Stimulated activated memory B cell treated with anti-CD40 and anti-IgM and Interleukin-4, amounts not matched to agents 10 μg/mL and 1 μg/mL and 100 μg/mL, for 72 hours (primary cell): ENCODE results near the gene SPATA20.

ENCODE experiments used
- ATAC-seq: fragments of 150-1000 bp; cut with Tn5 transposase; 2 replicates; pipeline ENCODE4 v1.10.0; 2021
- H3K27ac Mint-ChIP-seq: one replicate; pipeline ENCODE4 v1.8.0; 2022; ENCODE audit warnings: mild to moderate bottlenecking, mixed read lengths
- H3K27me3 Mint-ChIP-seq: one replicate; pipeline ENCODE4 v1.8.0; 2022; ENCODE audit warnings: mixed read lengths
- H3K36me3 Mint-ChIP-seq: one replicate; pipeline ENCODE4 v1.8.0; 2022; ENCODE audit warnings: mixed read lengths
- H3K4me1 Mint-ChIP-seq: one replicate; pipeline ENCODE4 v1.8.0; 2022; ENCODE audit warnings: mixed read lengths
- H3K4me3 Mint-ChIP-seq: one replicate; pipeline ENCODE4 v1.8.0; 2022; ENCODE audit warnings: mild to moderate bottlenecking, moderate library complexity, mixed read lengths
- H3K9me3 Mint-ChIP-seq: one replicate; pipeline ENCODE4 v1.8.0; 2022; ENCODE audit warnings: mixed read lengths

SPATA20 gene

DNA sequence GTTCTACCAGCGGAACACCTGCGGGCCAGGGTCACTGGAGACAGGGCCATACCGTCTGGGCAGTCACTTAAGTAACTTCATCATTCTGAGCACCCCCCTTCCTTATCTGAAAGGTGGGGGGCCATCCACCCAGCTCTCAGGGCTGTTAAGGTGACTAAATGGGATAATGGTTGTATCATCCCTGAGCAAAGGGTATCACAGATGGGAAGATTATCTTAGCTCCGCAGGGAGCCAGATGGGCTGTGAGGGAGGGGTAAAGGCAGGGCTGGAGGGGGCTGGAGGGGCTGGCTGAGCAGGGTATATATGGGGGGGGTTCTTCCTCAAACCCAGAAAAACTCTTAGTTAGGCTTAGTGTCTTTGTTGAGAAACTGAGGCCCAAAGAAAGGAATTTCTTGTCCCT lies 10.7 kb downstream of the SPATA20 start:
- no peaks in the 10 kb centered on the region for H3K9me3 Mint-ChIP-seq
- peaks cover 36% of the 10 kb centered on the region for H3K36me3 Mint-ChIP-seq
- no peak overlapping the region for H3K4me3 Mint-ChIP-seq
- no peak for ATAC-seq
- no peak overlapping the region for H3K27ac Mint-ChIP-seq
- H3K27me3 Mint-ChIP-seq = peaks cover 51% of the 10 kb centered on the region
- H3K4me1 Mint-ChIP-seq = peaks cover 24% of the 10 kb centered on the region

DNA sequence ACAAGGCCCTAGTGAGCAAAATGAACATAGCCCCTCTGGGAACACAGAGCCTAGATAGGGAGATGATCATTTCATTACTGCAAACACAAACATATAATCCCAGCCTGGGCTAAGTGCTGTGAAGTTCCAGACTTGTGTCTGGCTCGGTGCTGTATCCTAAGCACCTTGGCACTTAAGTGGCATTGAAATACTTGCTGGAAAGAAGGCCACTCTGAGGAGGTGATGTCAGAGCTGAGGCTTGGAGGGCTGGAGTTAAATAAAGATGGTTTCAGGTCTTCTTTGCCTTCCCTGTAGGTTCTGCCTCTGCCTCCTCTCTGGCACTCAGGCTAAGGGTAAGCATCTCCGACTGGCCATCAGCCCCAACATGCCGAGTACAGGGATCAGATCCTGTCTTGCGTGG lies 11.1 kb downstream of the SPATA20 start:
- H3K27me3 Mint-ChIP-seq = peaks cover 56% of the 10 kb centered on the region

DNA sequence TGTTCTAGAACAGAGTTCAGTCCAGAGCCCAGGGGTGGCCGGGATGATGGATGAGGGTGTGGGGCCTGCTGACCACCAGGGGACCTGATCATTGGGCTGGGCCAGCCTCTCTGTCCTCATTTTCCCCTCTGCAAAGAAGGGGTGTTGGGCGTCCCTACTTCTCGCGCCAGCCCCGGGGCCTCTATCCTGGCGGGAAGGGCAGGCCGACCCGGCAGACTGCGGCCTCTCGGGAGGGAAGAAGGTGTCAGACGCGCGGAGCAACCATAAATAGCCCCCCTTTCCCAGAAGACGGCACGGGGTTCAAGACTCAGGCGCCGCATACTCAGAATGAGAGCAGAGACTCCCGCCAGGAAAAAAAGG lies 11.6 kb downstream of the SPATA20 start:
- H3K27ac Mint-ChIP-seq = no peak overlapping the region
- peaks cover 28% of the 10 kb centered on the region for H3K36me3 Mint-ChIP-seq
- peak overlapping the region; percentile 60 for H3K4me3 Mint-ChIP-seq

More for the DNA sequence above, 11.1 kb downstream of the SPATA20 start:
- Mint-ChIP-seq H3K9me3 (no peaks in the 10 kb centered on the region), H3K36me3 (peaks cover 33% of the 10 kb centered on the region), H3K27ac (no peak overlapping the region), H3K4me1 (peaks cover 24% of the 10 kb centered on the region), H3K4me3 (peak overlapping the region; percentile 30)
- no peak for ATAC-seq

DNA sequence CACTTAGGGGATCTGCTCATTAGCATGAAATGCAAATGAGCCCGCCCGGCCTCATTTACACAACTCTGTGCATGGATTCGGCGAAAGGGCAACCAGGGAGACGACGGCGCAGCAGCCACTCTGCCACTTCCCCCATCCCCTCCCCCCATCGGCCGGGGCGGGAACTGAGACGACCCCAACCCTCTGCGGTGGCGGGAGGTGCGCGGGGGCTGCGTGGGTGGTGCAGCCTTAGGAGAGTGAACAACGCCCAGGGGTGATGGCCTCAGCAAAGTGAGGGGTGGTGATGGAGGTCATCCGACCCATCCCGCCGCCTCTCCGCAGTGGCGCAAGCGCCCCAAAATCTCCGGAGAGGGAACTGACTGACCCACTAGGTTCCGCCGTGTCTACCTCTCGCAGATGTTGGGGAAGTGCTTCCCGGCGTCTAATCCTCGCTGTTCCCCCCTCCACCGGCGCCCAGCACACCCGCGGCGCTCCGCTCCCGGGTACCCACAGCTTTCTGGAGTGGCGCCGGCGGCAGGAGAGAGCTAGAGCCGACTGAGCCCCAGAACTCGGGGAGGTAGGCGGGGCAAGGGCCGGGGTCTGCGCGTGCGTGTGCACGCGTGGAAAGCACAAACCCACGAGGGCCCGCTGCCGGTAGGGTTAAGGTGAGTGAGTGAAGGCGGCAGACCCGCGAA lies 12.1 kb downstream of the SPATA20 start:
- no peak overlapping the region for H3K27ac Mint-ChIP-seq
- no peak for ATAC-seq
- H3K36me3 Mint-ChIP-seq = peaks cover 25% of the 10 kb centered on the region
- H3K4me1 Mint-ChIP-seq = peaks cover 24% of the 10 kb centered on the region
- H3K9me3 Mint-ChIP-seq = no peaks in the 10 kb centered on the region
- H3K27me3 Mint-ChIP-seq = peaks cover 65% of the 10 kb centered on the region
- H3K4me3 Mint-ChIP-seq = peak overlapping the region; percentile 60

More for the DNA sequence above, 11.6 kb downstream of the SPATA20 start:
- ATAC-seq = no peak
- H3K9me3 Mint-ChIP-seq = no peaks in the 10 kb centered on the region
- peaks cover 24% of the 10 kb centered on the region for H3K4me1 Mint-ChIP-seq
- peaks cover 59% of the 10 kb centered on the region for H3K27me3 Mint-ChIP-seq

DNA sequence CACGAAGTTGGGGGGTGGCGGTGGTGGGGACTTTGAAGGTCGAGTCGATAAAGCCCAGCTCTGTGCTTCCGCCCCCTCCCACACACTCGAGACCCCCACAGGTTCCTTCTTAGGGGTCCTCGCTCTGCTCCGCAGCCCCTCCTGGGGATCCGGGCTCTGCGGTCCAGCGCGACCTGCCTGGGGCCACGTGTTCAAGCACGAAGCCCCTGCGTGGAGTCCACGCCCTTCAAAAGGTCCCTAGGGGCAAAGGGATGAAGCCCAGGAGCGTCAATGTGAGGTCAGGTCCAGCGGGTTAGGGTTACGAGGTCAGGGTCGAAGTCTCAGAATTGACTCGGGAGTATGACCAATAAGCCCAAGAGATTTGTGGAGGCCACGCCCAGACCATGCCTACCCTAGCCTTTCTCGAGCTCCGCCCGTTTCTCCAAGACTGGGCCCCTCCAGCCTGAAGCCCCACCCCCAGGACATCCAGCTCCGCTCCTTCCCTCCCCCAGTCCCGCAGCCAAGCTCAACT lies 12.8 kb downstream of the SPATA20 start:
- peaks cover 21% of the 10 kb centered on the region for H3K36me3 Mint-ChIP-seq
- peaks cover 71% of the 10 kb centered on the region for H3K27me3 Mint-ChIP-seq
- no peak overlapping the region for H3K27ac Mint-ChIP-seq
- H3K4me1 Mint-ChIP-seq = peaks cover 25% of the 10 kb centered on the region
- H3K4me3 Mint-ChIP-seq = peak overlapping the region; percentile 85
- peak; percentile 36 for ATAC-seq
- no peaks in the 10 kb centered on the region for H3K9me3 Mint-ChIP-seq

DNA sequence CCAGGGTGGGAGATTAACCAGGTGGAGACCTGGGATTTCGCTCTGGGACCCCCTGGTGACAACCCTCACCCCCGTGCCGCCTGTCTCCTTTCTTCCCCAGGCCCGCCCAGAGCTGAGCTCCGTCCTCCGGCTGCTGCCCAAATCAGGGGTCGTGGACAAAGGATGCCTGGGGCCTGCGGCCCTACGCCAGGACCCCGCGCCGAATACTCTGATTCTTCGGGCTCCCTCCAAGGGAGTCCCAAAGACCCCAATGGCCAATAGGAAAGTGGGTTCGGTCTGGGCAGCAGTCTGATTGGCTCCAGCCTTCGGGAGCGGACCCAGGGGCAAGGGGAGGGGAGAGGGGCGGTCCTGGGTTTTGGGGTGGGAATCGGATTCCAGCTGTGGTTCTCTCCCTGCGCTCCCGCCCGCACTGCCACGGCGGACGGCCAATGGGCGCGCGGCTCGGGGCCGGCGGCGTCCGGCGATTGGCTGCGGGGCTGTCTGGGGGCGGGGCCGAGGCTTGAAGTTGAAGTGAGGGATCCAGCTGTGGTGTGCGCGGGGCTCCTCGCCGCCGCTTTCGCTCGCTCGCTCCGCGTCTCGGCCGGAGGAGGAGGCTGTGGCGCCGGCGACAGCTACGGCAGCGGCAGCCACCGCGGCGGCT lies 13.3 kb downstream of the SPATA20 start, which contains the start of gene CACNA1G:
Gene CACNA1G, plus strand, starts transcription at position 531 of the 640 bp plus-strand sequence. CDS start 745 bp downstream, outside the sequence.
- Mint-ChIP-seq H3K27me3 (peaks cover 77% of the 10 kb centered on the region), H3K9me3 (no peaks in the 10 kb centered on the region), H3K4me3 (peak within 1 kb of the TSS; percentile 85), H3K27ac (no peak within 1 kb of the TSS), H3K4me1 (peaks cover 30% of the 10 kb centered on the region), H3K36me3 (peaks cover 15% of the 10 kb centered on the region)
- ATAC-seq = peak; percentile 94

DNA sequence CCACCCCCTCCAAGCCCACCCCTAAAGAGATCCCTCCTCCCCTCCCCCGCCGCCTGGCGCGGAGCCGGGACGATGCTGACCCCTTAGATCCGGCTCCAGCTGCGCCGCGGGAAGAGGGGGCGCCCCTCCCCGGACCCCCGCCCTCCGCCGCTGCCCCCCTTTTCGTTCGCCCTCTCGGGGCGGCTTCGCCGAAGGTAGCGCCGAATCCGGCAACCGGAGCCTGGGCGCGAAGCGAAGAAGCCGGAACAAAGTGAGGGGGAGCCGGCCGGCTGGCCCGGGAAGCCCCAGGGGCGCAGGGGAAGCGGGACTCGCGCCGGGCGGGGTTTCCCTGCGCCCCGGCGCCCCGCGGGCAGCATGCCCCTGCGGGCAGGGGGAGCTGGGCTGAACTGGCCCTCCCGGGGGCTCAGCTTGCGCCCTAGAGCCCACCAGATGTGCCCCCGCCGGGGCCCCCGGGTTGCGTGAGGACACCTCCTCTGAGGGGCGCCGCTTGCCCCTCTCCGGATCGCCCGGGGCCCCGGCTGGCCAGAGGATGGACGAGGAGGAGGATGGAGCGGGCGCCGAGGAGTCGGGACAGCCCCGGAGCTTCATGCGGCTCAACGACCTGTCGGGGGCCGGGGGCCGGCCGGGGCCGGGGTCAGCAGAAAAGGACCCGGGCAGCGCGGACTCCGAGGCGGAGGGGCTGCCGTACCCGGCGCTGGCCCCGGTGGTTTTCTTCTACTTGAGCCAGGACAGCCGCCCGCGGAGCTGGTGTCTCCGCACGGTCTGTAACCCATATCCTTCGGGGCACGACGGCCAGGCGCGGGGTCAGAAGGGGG lies 14.2 kb downstream of the SPATA20 start:
- H3K36me3 Mint-ChIP-seq = peaks cover 7% of the 10 kb centered on the region
- no peak for ATAC-seq
- H3K4me3 Mint-ChIP-seq = peak overlapping the region; percentile 85
- H3K27me3 Mint-ChIP-seq = peaks cover 85% of the 10 kb centered on the region
- no peaks in the 10 kb centered on the region for H3K9me3 Mint-ChIP-seq
- peaks cover 37% of the 10 kb centered on the region for H3K4me1 Mint-ChIP-seq
- H3K27ac Mint-ChIP-seq = no peak overlapping the region

DNA sequence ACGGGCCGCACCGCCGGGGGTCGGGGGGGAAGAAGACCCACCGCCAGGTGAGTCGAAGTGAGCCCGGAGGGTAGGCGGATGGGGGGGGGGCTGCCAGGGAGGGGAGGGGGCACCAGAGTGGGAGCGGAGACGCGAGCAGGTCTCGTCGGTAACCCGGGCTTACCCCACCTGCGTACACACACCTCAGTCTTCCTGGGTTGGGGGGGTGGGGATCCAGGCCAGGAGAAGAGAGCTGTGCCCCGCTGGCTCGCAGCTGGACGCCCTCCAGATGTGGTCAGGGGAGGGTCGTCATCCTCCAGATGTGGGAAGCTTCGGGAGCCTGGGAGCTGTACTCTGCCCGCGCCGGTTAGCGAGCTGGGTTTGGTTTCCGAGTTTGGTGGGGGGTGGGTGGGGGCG lies 14.8 kb downstream of the SPATA20 start:
- Mint-ChIP-seq H3K4me1 (peaks cover 37% of the 10 kb centered on the region), H3K4me3 (no peak overlapping the region), H3K36me3 (peaks cover under 1% of the 10 kb centered on the region), H3K27me3 (peaks cover 86% of the 10 kb centered on the region), H3K27ac (no peak overlapping the region), H3K9me3 (no peaks in the 10 kb centered on the region)
- no peak for ATAC-seq

DNA sequence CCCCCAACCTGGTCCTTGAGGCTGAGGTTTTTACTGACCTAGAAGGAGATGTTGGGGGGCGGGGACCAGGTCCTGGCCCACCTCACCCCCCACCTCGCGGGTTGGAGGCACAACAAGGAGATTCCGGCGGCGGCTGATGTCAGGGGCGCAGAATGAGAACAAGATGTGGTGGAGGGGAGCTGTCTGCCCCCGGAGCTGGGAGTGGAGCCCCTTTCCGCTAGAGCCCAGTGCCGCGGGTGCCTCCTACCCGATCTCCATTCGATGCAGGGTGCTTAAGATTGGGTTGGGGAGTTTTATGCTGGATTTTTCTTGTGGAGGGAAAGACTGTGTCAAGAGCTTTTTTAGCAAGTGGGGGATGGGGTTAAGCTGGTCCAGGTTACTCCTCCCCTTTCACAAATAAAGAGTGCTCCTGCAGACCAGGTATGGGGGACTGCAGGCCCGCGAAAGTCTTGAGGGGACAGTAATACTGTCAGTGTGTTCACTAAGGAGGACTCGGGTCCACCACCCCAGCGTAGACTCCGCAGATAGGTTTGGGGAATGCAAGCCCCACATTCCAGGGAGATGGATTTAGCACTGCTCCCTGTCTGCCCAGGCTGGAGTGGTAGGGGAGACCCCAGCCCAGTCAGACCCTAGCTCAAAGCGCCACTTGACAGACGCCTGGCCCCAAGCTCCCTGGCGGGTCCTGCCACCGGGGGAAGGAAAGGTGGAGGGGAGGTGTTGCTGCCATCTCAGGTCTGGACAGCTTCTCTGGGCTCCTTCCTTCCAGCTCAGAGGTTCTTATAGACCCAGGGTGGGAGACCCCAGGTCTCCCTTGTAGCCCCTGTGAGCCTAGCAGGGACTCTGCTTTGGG lies 15.5 kb downstream of the SPATA20 start:
- peak overlapping the region; percentile 3 for H3K4me3 Mint-ChIP-seq
- no peak for ATAC-seq
- H3K36me3 Mint-ChIP-seq = no peaks in the 10 kb centered on the region
- H3K27me3 Mint-ChIP-seq = peaks cover 86% of the 10 kb centered on the region
- no peak overlapping the region for H3K27ac Mint-ChIP-seq
- peaks cover 37% of the 10 kb centered on the region for H3K4me1 Mint-ChIP-seq
- H3K9me3 Mint-ChIP-seq = no peaks in the 10 kb centered on the region

DNA sequence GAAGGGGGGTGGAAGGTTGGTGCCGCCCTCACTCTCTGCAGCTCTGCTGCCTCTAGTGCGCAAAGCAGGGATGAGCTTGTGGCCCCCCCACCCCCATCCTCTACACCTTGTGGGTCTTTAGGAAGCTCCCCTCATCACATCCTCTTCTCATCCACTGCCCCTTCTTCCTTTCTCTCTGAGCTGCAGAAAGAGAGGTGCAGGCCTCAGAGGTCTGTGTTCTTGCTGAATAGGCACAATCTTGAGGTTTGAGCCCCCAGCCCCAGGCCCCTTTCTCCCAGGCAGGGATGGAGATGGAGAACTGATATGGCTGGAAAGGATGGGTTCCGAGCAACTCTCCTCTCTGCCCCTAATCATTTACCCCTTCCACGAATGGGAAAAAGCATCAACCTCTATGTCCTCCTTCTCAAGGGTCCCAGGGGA lies 16.1 kb downstream of the SPATA20 start:
- H3K4me1 Mint-ChIP-seq = peaks cover 37% of the 10 kb centered on the region
- H3K4me3 Mint-ChIP-seq = no peak overlapping the region
- no peak for ATAC-seq
- peaks cover 86% of the 10 kb centered on the region for H3K27me3 Mint-ChIP-seq
- H3K9me3 Mint-ChIP-seq = no peaks in the 10 kb centered on the region
- no peaks in the 10 kb centered on the region for H3K36me3 Mint-ChIP-seq
- no peak overlapping the region for H3K27ac Mint-ChIP-seq

DNA sequence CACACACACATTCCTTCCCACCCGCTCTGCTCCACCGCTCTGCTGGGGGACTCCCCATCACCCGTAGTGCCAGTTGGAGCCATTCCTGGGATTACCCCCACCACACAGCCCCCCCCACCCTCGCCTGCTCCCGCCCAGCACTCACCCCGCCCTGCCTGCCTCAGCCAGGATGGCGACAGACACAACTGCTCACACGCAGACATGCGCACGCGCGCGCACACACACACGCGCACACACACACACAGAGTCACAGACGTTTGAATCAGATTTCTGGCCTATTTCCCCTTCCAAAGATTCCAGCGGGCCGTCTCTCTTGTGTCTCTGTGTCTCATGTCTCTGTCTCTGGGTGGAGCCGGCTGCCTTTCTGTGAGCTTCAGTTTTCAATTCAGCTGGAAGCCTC lies 17.9 kb downstream of the SPATA20 start:
- H3K4me1 Mint-ChIP-seq = peaks cover 19% of the 10 kb centered on the region
- peaks cover 80% of the 10 kb centered on the region for H3K27me3 Mint-ChIP-seq
- no peak overlapping the region for H3K27ac Mint-ChIP-seq
- ATAC-seq = no peak
- H3K4me3 Mint-ChIP-seq = no peak overlapping the region
- H3K36me3 Mint-ChIP-seq = no peaks in the 10 kb centered on the region
- no peaks in the 10 kb centered on the region for H3K9me3 Mint-ChIP-seq

DNA sequence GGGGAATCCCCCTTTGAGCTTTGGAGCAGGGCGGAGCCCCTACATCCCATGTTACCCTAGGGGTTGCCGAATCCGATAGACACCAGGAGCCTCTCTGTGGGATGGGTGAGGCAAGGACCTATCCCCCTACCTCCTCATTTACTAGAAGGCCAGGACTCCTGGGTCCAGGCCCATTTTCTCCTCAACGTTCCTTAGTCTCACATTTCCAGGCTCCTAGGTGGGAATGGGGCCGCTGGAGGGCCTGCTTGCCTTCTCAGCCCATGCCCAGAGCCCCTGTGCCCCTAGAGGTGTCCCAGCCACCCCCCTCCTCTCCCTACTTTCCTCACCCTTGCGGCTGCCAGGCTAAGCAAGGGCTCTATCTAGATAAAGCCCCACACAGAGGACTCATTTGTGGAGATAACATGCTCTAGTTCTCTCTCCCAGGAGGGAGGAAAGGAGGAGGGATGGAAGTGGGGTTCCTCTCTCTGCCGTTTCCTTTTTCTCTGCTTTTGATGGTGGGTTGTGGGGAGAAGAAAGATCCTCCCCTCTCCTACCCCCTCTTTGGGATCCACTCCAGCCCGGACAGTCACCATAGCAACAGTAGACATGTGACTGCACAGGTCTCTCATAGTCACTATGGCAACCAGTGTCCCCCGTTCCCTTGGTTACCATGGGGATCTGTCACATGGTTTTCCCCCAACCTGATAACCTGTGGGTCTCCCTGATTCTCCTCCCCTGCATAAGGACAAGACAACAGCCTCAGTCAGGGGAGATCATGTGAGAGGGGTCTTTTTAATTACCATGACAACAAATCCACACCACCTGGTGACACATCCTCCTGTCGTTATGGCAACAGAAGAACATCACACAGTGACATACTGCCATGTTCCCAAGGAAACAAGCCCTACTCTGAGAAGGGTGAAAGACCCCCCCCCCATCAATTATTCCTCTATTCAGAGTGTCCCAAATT lies 18.7 kb downstream of the SPATA20 start:
- Mint-ChIP-seq H3K27me3 (peaks cover 81% of the 10 kb centered on the region), H3K27ac (no peak overlapping the region), H3K9me3 (no peaks in the 10 kb centered on the region), H3K4me1 (peaks cover 14% of the 10 kb centered on the region), H3K4me3 (no peak overlapping the region), H3K36me3 (no peaks in the 10 kb centered on the region)
- ATAC-seq = no peak

DNA sequence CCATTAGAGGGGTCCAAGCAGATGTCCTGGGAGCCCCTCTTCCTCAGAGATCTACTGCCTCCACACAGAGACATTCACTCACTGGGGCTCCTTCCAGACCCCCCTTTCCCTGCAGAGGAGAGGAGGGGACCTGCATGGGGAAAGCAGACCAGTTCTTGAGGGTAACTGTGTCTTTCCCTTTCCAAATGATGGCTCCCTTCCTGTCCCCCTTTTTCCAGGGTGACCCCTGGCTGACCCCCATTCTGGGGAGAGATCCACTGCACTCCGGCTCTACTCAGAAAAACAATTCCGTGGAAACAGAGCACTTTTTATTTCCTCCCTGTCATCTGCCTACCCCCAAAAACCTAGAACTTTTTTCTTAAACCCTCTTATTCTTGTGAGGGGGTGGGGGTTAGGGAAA lies 19.9 kb downstream of the SPATA20 start:
- no peak overlapping the region for H3K27ac Mint-ChIP-seq
- no peak for ATAC-seq
- H3K4me3 Mint-ChIP-seq = no peak overlapping the region
- H3K36me3 Mint-ChIP-seq = no peaks in the 10 kb centered on the region
- H3K27me3 Mint-ChIP-seq = peaks cover 92% of the 10 kb centered on the region
- no peaks in the 10 kb centered on the region for H3K9me3 Mint-ChIP-seq
- H3K4me1 Mint-ChIP-seq = peaks cover 14% of the 10 kb centered on the region

DNA sequence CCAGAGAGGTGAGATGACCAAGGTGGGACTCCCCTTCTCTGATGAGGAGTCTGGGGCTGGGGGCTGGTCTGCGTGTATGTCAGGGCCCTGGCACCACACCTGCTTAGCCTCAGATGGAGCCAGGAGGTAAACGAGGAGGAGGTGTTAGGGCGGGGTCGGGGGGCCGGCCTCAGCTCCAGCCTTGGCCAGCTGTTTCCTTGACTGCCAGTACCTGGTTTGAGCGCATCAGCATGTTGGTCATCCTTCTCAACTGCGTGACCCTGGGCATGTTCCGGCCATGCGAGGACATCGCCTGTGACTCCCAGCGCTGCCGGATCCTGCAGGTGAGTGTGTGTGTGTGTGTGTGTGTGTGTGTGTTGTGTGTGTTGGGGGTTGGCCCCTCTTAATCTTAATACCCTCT lies 21.7 kb downstream of the SPATA20 start:
- H3K4me1 Mint-ChIP-seq = peaks cover 14% of the 10 kb centered on the region
- H3K9me3 Mint-ChIP-seq = no peaks in the 10 kb centered on the region
- H3K4me3 Mint-ChIP-seq = no peak overlapping the region
- H3K27me3 Mint-ChIP-seq = peaks cover 90% of the 10 kb centered on the region
- H3K36me3 Mint-ChIP-seq = no peaks in the 10 kb centered on the region
- ATAC-seq = no peak
- no peak overlapping the region for H3K27ac Mint-ChIP-seq
